HepG2 (cell line): ENCODE measurements around the gene SRP19. TPM values are rescaled to one million over a fixed set of nuclear protein-coding genes. Genes with fewer than 3 reads are reported as not detected.

ENCODE experiments used
- ATF1 ChIP-seq: IDR thresholded peaks from 2 replicates; pipeline ENCODE4 v1.6.1; 2016; ENCODE audit warnings: mild to moderate bottlenecking, control low read depth
- ESRRA ChIP-seq: sonication (generic); formaldehyde crosslinking; IDR thresholded peaks from 2 replicates; pipeline ENCODE4 v1.5.1; 2020; ENCODE audit warnings: mild to moderate bottlenecking, low read depth, missing genetic modification reagents
- FOXM1 ChIP-seq: sonication (generic); formaldehyde crosslinking; IDR thresholded peaks from 2 replicates; pipeline ENCODE4 v1.5.0; 2020; ENCODE audit warnings: missing genetic modification reagents
- GZF1 ChIP-seq: sonication (generic); formaldehyde crosslinking; IDR thresholded peaks from 2 replicates; pipeline ENCODE4 v1.5.1; 2020; ENCODE audit warnings: mild to moderate bottlenecking, missing genetic modification reagents
- JDP2 ChIP-seq: sonication (generic); formaldehyde crosslinking; IDR thresholded peaks from 2 replicates; pipeline ENCODE4 v1.8.1; 2022; ENCODE audit warnings: missing genetic modification reagents, borderline replicate concordance
- NFKB2 ChIP-seq: sonication (generic); formaldehyde crosslinking; IDR thresholded peaks from 2 replicates; pipeline ENCODE4 v1.4.0; 2020; ENCODE audit warnings: missing genetic modification reagents, borderline replicate concordance
- SIX4 ChIP-seq: sonication (generic); formaldehyde crosslinking; IDR thresholded peaks from 2 replicates; pipeline ENCODE4 v1.4.0; 2020; ENCODE audit warnings: missing genetic modification reagents
- TCF7L2 ChIP-seq: IDR thresholded peaks from 2 replicates; pipeline ENCODE4 v1.6.1; 2011; ENCODE audit warnings: mild to moderate bottlenecking, low read depth, low read length, moderate library complexity
- ZBTB21 ChIP-seq: sonication (generic); formaldehyde crosslinking; IDR thresholded peaks from 2 replicates; pipeline ENCODE4 v1.4.0; 2020; ENCODE audit warnings: missing genetic modification reagents
- ZFYVE20 ChIP-seq: sonication (generic); formaldehyde crosslinking; IDR thresholded peaks from 2 replicates; pipeline ENCODE4 v1.8.0; 2023; ENCODE audit warnings: low read depth, mild to moderate bottlenecking, moderate library complexity, missing genetic modification reagents, borderline replicate concordance
- ZNF138 ChIP-seq: sonication (generic); formaldehyde crosslinking; IDR thresholded peaks from 2 replicates; pipeline ENCODE4 v1.5.0; 2020; ENCODE audit warnings: mild to moderate bottlenecking, low read depth, missing genetic modification reagents
- ZNF30 ChIP-seq: sonication (generic); formaldehyde crosslinking; IDR thresholded peaks from 2 replicates; pipeline ENCODE4 v1.5.0; 2020; ENCODE audit warnings: mild to moderate bottlenecking, missing genetic modification reagents
- ZNF607 ChIP-seq: sonication (generic); formaldehyde crosslinking; IDR thresholded peaks from 2 replicates; pipeline ENCODE4 v1.5.1; 2020; ENCODE audit warnings: missing genetic modification reagents, mild to moderate bottlenecking, borderline replicate concordance
- ZNF747 ChIP-seq: sonication (generic); formaldehyde crosslinking; IDR thresholded peaks from 2 replicates; pipeline ENCODE4 v1.8.1; 2023; ENCODE audit warnings: missing genetic modification reagents, mild to moderate bottlenecking, borderline replicate concordance
- ZNF792 ChIP-seq: IDR thresholded peaks from 2 replicates; pipeline ENCODE4 v1.6.1; 2016
- ZSCAN30 ChIP-seq: sonication (generic); formaldehyde crosslinking; IDR thresholded peaks from 2 replicates; pipeline ENCODE4 v1.5.0; 2020; ENCODE audit warnings: mild to moderate bottlenecking, missing genetic modification reagents
- polyA plus RNA-seq, 8 experiments: library from polyadenylated mRNA; depleted of rRNA in 3 of 8; stranded (reverse) in 7 of 8; unstranded in 1 of 8; fragments of >200 nt; fragmentation: Illumina TruSeq in 4 of 8; extraction: Trizol in 4 of 8; gene quantifications; 2 replicates each; pipeline versions ENCODE4 v1.2.1 to v1.2.3, GENCODE V29; 2011 to 2016; ENCODE audit warnings: low read depth in 4 of 8, missing spikeins in 1 of 8, mixed read lengths in 1 of 8; ENCODE audit not compliant: insufficient read depth in 1 of 8
- total RNA-seq, 5 experiments: library from RNA; depleted of rRNA; stranded (reverse); fragments of >200 nt; fragmentation: Illumina TruSeq; extraction: Trizol; gene quantifications; 2 replicates each; pipeline ENCODE4 v1.2.3, GENCODE V29; 2016; ENCODE audit warnings: low read depth in 1 of 5
- TF ChIP-seq, protein P1 (sequence below): IDR thresholded peaks from 2 replicates; pipeline ENCODE4 v1.6.1; 2016; ENCODE audit warnings: low read depth, control low read depth
- TF ChIP-seq, protein P2 (sequence below): sonication (generic); formaldehyde crosslinking; IDR thresholded peaks from 2 replicates; pipeline ENCODE4 v1.9.0; 2021; ENCODE audit warnings: missing genetic modification reagents, mild to moderate bottlenecking, borderline replicate concordance
- TF ChIP-seq, protein P3 (sequence below): sonication (generic); formaldehyde crosslinking; IDR thresholded peaks from 2 replicates; pipeline ENCODE4 v1.4.0; 2020; ENCODE audit warnings: missing genetic modification reagents
- TF ChIP-seq, protein P4 (sequence below): sonication (generic); formaldehyde crosslinking; IDR thresholded peaks from 2 replicates; pipeline ENCODE4 v1.8.0; 2023; ENCODE audit warnings: mild to moderate bottlenecking, missing genetic modification reagents

SRP19 gene
- total and polyA plus RNA-seq, 2 of the 13 experiments (the other 11 are each of a cell fraction or from before 2014, with no cell fraction given): 46.9 to 143 TPM

DNA sequence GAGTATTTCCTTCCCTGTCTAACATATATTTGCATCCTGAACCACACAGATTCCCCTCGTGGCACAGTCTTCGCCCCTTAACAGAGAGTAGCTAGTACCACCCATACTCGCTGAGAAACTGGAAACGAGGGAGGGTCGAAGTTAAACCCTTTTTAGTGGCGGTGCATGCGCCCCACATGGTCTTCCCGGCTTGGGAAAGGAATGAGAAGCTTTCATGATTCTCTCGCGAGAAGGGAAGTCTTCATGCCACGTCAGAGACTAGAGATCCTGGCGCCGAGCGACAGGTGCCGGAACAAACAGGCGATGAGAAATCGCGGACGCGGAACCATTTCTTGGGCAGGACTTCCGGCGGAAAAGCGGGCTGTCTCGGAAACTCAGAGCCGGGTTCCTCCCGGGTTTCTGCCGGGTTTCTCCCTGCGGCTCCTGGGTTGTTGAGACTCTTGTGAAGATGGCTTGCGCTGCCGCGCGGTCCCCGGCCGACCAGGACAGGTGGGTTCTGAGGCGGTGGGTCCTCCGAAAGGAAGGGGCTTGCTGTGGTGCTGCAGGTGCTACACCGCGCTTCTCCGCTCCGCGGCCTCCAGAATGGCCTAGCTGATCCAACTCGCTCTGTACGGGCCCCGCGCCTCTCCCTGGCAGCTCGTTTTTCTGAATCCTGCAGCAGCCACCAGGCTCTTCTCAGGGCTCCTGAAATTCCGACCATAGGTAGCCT lies at the start of gene SRP19 (continued):
- TF ChIP-seq ZNF30 (CRISPR knock-in tag) (peak; percentile 91; the same call in 1 of the 2 replicates), ZSCAN30 (CRISPR knock-in tag) (no peak), JDP2 (CRISPR knock-in tag) (no peak), ZNF747 (CRISPR knock-in tag) (0 out of 2 replicates have a peak, but pooled peaks have one; percentile 85), GZF1 (CRISPR knock-in tag) (peak; percentile 65; the same call in 1 of the 2 replicates), ZNF792 (peak; percentile 85; the same call in 1 of the 2 replicates), NFKB2 (CRISPR knock-in tag) (peak; percentile 88), ZBTB21 (CRISPR knock-in tag) (peak; percentile 53; the same call in 1 of the 2 replicates), FOXM1 (CRISPR knock-in tag) (0 out of 2 replicates have a peak, but pooled peaks have one; percentile 59), ESRRA (peak; percentile 57; the same call in 1 of the 2 replicates), ATF1 (CRISPR knock-in tag) (peak; percentile 91), TCF7L2 (no peak), ZFYVE20 (CRISPR knock-in tag) (no peak), ZNF607 (CRISPR knock-in tag) (peak; percentile 96), SIX4 (CRISPR knock-in tag) (0 out of 2 replicates have a peak, but pooled peaks have one; percentile 31), ZNF138 (peak; percentile 49; the same call in 1 of the 2 replicates)
- TF ChIP-seq, protein P1, sequence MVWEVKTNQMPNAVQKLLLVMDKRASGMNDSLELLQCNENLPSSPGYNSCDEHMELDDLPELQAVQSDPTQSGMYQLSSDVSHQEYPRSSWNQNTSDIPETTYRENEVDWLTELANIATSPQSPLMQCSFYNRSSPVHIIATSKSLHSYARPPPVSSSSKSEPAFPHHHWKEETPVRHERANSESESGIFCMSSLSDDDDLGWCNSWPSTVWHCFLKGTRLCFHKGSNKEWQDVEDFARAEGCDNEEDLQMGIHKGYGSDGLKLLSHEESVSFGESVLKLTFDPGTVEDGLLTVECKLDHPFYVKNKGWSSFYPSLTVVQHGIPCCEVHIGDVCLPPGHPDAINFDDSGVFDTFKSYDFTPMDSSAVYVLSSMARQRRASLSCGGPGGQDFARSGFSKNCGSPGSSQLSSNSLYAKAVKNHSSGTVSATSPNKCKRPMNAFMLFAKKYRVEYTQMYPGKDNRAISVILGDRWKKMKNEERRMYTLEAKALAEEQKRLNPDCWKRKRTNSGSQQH (CRISPR knock-in tag): no peak; the same call in 1 of the 2 replicates
- TF ChIP-seq, protein P2, sequence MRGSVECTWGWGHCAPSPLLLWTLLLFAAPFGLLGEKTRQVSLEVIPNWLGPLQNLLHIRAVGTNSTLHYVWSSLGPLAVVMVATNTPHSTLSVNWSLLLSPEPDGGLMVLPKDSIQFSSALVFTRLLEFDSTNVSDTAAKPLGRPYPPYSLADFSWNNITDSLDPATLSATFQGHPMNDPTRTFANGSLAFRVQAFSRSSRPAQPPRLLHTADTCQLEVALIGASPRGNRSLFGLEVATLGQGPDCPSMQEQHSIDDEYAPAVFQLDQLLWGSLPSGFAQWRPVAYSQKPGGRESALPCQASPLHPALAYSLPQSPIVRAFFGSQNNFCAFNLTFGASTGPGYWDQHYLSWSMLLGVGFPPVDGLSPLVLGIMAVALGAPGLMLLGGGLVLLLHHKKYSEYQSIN: 0 out of 2 replicates have a peak, but pooled peaks have one; percentile 16
- TF ChIP-seq, protein P3, sequence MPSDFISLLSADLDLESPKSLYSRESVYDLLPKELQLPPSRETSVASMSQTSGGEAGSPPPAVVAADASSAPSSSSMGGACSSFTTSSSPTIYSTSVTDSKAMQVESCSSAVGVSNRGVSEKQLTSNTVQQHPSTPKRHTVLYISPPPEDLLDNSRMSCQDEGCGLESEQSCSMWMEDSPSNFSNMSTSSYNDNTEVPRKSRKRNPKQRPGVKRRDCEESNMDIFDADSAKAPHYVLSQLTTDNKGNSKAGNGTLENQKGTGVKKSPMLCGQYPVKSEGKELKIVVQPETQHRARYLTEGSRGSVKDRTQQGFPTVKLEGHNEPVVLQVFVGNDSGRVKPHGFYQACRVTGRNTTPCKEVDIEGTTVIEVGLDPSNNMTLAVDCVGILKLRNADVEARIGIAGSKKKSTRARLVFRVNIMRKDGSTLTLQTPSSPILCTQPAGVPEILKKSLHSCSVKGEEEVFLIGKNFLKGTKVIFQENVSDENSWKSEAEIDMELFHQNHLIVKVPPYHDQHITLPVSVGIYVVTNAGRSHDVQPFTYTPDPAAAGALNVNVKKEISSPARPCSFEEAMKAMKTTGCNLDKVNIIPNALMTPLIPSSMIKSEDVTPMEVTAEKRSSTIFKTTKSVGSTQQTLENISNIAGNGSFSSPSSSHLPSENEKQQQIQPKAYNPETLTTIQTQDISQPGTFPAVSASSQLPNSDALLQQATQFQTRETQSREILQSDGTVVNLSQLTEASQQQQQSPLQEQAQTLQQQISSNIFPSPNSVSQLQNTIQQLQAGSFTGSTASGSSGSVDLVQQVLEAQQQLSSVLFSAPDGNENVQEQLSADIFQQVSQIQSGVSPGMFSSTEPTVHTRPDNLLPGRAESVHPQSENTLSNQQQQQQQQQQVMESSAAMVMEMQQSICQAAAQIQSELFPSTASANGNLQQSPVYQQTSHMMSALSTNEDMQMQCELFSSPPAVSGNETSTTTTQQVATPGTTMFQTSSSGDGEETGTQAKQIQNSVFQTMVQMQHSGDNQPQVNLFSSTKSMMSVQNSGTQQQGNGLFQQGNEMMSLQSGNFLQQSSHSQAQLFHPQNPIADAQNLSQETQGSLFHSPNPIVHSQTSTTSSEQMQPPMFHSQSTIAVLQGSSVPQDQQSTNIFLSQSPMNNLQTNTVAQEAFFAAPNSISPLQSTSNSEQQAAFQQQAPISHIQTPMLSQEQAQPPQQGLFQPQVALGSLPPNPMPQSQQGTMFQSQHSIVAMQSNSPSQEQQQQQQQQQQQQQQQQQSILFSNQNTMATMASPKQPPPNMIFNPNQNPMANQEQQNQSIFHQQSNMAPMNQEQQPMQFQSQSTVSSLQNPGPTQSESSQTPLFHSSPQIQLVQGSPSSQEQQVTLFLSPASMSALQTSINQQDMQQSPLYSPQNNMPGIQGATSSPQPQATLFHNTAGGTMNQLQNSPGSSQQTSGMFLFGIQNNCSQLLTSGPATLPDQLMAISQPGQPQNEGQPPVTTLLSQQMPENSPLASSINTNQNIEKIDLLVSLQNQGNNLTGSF (CRISPR knock-in tag): peak; percentile 97
- TF ChIP-seq, protein P4, sequence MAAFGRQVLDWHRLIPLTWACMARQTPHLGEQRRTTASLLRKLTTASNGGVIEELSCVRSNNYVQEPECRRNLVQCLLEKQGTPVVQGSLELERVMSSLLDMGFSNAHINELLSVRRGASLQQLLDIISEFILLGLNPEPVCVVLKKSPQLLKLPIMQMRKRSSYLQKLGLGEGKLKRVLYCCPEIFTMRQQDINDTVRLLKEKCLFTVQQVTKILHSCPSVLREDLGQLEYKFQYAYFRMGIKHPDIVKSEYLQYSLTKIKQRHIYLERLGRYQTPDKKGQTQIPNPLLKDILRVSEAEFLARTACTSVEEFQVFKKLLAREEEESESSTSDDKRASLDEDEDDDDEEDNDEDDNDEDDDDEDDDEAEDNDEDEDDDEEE (CRISPR knock-in tag): peak; percentile 76; the same call in 1 of the 2 replicates
